ENCODE measurements around the gene SZT2.

GRCh38 chr1:43446388-43446740 is 56.7 kb downstream of the SZT2 start:
- TF ChIP-seq CTCF (IDR thresholded peaks at IDR 0.05; ENCODE audit: insufficient read depth, low read length, poor library complexity, severe bottlenecking) (no peak), EZH2phosphoT487 (conservative IDR thresholded peaks at IDR 0.05; ENCODE audit: low read length) (no peak)

Data from SU-DHL-6 (cell line).